Measurements from ENCODE around the gene DAB2IP. TPM values are rescaled to one million over a fixed set of nuclear protein-coding genes. Genes with fewer than 3 reads are reported as not detected.

Gene DAB2IP
- total RNA-seq, 6 donors from 2014 or later, result 61.8 to 98.0 (median 77.2) TPM

DNA sequence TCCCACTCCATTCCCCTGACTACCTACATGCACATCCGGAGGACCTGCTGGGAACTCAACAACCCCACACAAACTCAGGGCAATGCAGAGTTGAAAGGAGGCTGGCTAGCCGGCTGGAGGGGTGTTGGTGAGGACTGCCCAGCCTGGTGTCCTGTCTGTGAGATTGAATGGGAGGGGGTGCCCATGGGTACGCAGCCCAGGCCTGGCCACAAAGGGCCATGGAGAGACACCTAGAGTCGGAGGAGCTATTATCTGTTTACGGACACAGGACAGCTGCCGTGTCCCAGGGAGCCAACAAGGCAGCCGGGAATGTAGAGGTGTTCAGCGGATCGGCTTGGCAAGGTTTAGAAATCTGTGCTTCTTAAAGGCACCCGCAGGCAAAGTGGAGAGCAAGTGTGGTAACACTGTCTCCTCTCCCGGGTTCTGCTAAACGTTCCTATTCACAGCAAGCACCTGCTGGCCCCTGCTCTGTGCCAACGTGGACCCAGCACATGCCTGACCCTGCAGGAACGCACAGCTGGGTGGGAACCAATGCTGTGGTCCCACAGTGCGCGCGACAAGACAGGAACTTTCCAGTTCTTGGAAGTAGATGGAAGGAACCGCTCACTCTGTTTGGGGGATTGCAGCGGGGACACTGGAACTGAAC is 166.7 kb downstream of the DAB2IP start:
- ATAC-seq (ENCODE audit: low FRiP score in 2 of 2), result no peak
- TF ChIP-seq POLR2AphosphoS5 (IDR thresholded peaks at IDR 0.05), result no peak
- TF ChIP-seq EP300 (IDR thresholded peaks at IDR 0.05), result no peak
- TF ChIP-seq, protein P1, sequence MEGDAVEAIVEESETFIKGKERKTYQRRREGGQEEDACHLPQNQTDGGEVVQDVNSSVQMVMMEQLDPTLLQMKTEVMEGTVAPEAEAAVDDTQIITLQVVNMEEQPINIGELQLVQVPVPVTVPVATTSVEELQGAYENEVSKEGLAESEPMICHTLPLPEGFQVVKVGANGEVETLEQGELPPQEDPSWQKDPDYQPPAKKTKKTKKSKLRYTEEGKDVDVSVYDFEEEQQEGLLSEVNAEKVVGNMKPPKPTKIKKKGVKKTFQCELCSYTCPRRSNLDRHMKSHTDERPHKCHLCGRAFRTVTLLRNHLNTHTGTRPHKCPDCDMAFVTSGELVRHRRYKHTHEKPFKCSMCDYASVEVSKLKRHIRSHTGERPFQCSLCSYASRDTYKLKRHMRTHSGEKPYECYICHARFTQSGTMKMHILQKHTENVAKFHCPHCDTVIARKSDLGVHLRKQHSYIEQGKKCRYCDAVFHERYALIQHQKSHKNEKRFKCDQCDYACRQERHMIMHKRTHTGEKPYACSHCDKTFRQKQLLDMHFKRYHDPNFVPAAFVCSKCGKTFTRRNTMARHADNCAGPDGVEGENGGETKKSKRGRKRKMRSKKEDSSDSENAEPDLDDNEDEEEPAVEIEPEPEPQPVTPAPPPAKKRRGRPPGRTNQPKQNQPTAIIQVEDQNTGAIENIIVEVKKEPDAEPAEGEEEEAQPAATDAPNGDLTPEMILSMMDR (IDR thresholded peaks at IDR 0.05), result no peak
- no peak for TF ChIP-seq POLR2A (IDR thresholded peaks at IDR 0.05)
- Histone ChIP-seq H3K27me3 (no peaks in the 10 kb centered on the region), H3K4me1 (peaks cover 0 to 13% (median 6%) of the 10 kb centered on the region in 4 donors), H3K9me3 (no peaks in the 10 kb centered on the region), H3K4me3 (no peak overlapping the region), H3K27ac (no peak overlapping the region), H3K36me3 (no peaks in the 10 kb centered on the region)
- WGBS, 2 donors, result 92 to 95% methylated on average over 16 to 17 of the region's 19 CpGs
- no peak for DNase-seq

DNA sequence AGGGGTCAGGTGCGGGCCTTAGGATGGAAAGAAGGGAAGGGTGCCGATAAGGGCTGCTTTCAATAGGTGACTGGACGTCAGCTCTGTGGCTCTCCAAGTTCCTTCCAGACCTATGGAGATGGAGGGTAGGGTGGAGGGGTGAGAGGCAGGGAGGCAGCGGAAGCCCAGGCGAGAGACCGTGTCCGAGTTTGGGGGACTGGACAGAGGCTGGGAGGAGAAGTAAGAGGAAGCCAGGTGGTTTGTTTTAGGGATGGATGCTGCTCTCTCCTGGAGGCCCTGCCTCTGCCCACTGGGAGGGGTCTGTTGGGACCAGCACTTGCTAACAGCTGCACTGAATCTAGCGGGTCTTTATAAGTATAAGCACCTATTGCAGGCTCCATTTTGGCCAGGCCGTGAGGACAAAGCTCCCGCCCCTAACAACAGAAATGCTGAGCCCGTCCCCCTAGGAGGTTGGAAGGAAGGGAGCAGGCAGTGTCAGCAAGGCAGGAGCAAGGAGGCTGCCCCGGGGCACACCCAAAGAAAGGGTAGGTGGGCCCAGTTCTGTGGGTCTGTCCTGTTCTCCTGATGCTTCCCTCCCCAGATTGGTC is 167.5 kb downstream of the DAB2IP start:
- H3K36me3 ChIP-seq, result no peaks in the 10 kb centered on the region
- no peaks in the 10 kb centered on the region for H3K27me3 ChIP-seq
- H3K9me3 ChIP-seq, result no peaks in the 10 kb centered on the region
- peaks cover 0 to 13% (median 6%) of the 10 kb centered on the region in 4 donors for H3K4me1 ChIP-seq
- ATAC-seq (ENCODE audit: low FRiP score in 2 of 2) (no peak), DNase-seq (no peak)
- H3K4me3 ChIP-seq, result no peak overlapping the region
- 94 to 96% methylated on average over 7 to 12 of the region's 12 CpGs for WGBS, 2 donors
- H3K27ac ChIP-seq, result no peak overlapping the region
- TF ChIP-seq POLR2AphosphoS5 (IDR thresholded peaks at IDR 0.05), result no peak
- TF ChIP-seq, protein P1 (IDR thresholded peaks at IDR 0.05), result no peak
- TF ChIP-seq EP300 (IDR thresholded peaks at IDR 0.05), result no peak
- no peak for TF ChIP-seq POLR2A (IDR thresholded peaks at IDR 0.05)

DNA sequence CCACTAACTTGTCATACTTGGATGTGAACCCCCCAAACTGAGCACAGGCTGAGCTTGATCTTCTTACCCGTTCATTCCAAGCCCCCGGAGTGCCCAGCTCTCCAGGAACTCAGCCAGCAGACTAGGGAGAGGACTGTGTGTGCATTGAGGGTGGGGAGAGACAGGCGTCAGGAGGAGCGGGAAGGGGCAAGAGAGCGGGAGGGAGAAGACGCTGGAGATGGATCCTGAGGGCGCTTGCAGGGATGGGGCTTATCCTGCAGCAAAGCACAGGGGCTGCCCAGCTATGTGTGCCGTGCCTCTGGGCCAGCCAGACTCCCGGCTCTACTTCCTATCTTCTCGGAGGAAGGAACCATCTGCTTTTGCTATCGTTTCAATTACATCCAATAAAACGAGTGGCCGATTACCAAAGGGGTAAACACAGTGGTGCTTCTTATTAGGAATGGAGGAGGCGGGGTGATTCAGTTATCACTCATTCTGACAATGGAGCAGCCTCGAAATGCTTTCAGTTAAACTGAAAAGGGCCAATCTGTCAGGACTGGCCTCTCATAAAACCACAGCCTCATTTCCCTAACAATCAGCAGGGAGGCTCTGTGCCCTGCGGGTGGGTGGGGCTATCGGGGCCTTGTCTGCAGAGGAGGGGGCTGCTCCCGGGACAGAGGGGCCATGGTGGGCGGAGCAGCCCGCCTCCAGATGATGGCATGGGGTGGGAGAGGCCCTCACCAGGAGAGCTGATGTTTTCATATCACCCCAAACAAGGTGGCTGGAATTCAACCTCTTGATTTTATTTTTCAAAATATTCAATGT is 168.2 kb downstream of the DAB2IP start:
- Histone ChIP-seq H3K9me3 (no peaks in the 10 kb centered on the region), H3K4me3 (no peak overlapping the region), H3K27me3 (no peaks in the 10 kb centered on the region), H3K27ac (no peak overlapping the region), H3K4me1 (peaks cover 0 to 13% (median 7%) of the 10 kb centered on the region in 4 donors), H3K36me3 (no peaks in the 10 kb centered on the region)
- DNase-seq (no peak), ATAC-seq (ENCODE audit: low FRiP score in 2 of 2) (no peak)
- WGBS, 2 donors, result 43 to 51% methylated on average over 18 to 20 of the region's 20 CpGs
- no peak for TF ChIP-seq POLR2AphosphoS5 (IDR thresholded peaks at IDR 0.05)
- TF ChIP-seq EP300 (IDR thresholded peaks at IDR 0.05), result no peak
- TF ChIP-seq, protein P1 (IDR thresholded peaks at IDR 0.05), result no peak
- TF ChIP-seq POLR2A (IDR thresholded peaks at IDR 0.05), result no peak

DNA sequence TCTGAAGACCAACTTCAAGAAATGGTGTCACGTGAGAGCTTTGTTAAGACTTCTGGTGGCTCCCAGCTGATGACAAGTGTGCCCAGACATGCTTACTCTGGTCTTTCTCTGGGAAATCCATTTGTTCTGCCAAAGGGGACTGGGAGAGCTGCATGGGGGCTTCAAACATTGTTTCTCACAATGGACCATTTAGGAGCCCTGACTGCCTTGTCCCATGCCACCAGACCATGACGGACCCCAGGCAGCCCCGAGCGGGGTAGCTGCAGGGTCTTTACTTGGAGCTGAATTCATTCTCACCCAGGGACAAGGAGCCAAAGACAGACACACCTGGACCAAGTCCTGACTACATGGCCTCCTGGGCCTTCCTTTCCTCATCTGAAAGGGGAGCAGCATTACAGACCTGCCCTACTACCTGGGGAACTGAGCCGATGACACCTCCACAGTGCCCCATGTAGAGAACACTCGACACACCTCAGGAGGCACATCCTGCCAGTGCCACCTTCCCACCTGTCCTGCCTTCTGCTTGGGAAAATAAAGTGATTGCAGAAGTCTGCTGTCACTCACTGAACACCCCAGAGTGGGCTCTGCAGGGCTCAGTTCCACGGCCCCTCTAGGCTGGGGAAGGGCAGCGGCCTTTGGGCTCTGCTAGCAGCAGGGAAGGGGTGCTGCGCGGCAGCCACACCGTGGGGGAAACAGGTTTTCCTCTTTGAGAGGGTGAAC is 169.0 kb downstream of the DAB2IP start:
- no peak overlapping the region for H3K4me3 ChIP-seq
- no peak overlapping the region for H3K27ac ChIP-seq
- no peaks in the 10 kb centered on the region for H3K27me3 ChIP-seq
- no peak for ATAC-seq (ENCODE audit: low FRiP score in 2 of 2)
- TF ChIP-seq EP300 (IDR thresholded peaks at IDR 0.05) (no peak), POLR2A (IDR thresholded peaks at IDR 0.05) (no peak), POLR2AphosphoS5 (IDR thresholded peaks at IDR 0.05) (no peak)
- TF ChIP-seq, protein P1 (IDR thresholded peaks at IDR 0.05), result no peak
- WGBS, 2 donors, result 89 to 93% methylated on average over 6 to 11 of the region's 11 CpGs
- H3K36me3 ChIP-seq, result no peaks in the 10 kb centered on the region
- DNase-seq, result no peak
- no peaks in the 10 kb centered on the region for H3K9me3 ChIP-seq
- H3K4me1 ChIP-seq, result peaks cover 0 to 13% (median 7%) of the 10 kb centered on the region in 4 donors

Data from upper lobe of left lung (tissue), 6 donors.